Large intestine (tissue), 3 donors: Measurements from ENCODE around the gene NRN1. TPM values are rescaled to one million over a fixed set of nuclear protein-coding genes. Genes with fewer than 3 reads are reported as not detected.
A peak's percentile ranks its signal among the peaks of the same experiment; 100 is the strongest.

Source experiments
- DNase-seq, 2 donors: peaks; one replicate each; pipeline versions ENCODE4 v3.0.0 to v3.0.0-alpha.2; 2013
- H3K27ac ChIP-seq: one replicate; pipeline ENCODE4 v1.5.1; 2013; ENCODE audit warnings: low read length
- H3K27me3 ChIP-seq: 2 replicates; pipeline ENCODE4 v1.6.1; 2013; ENCODE audit warnings: low read length; ENCODE audit not compliant: control insufficient read depth, insufficient read depth
- H3K36me3 ChIP-seq: 2 replicates; pipeline ENCODE4 v1.6.1; 2013; ENCODE audit warnings: low read length; ENCODE audit not compliant: control insufficient read depth, insufficient read depth
- H3K4me1 ChIP-seq: one replicate; pipeline ENCODE4 v1.6.1; 2013; ENCODE audit warnings: low read length; ENCODE audit not compliant: control insufficient read depth, insufficient read depth
- H3K4me3 ChIP-seq: one replicate; pipeline ENCODE4 v1.5.1; 2013; ENCODE audit warnings: low read length
- H3K9me3 ChIP-seq: one replicate; pipeline ENCODE4 v1.6.1; 2013; ENCODE audit warnings: mild to moderate bottlenecking, low read depth, low read length, moderate library complexity; ENCODE audit not compliant: control insufficient read depth
- WGBS: methylation state at CpG from one replicate; pipeline ENCODE4 v1.1.5; 2013; ENCODE audit warnings: low lambda C conversion rate; ENCODE audit not compliant: insufficient coverage; 5-methylcytosine and 5-hydroxymethylcytosine counted together
- polyA plus RNA-seq: library from polyadenylated mRNA; unstranded; fragments of 120-200 nt; gene quantifications from one replicate; pipeline ENCODE4 v1.2.1, GENCODE V29; 2013

The NRN1 gene
- polyA plus RNA-seq, 1 donor, result 4.0 TPM

DNA sequence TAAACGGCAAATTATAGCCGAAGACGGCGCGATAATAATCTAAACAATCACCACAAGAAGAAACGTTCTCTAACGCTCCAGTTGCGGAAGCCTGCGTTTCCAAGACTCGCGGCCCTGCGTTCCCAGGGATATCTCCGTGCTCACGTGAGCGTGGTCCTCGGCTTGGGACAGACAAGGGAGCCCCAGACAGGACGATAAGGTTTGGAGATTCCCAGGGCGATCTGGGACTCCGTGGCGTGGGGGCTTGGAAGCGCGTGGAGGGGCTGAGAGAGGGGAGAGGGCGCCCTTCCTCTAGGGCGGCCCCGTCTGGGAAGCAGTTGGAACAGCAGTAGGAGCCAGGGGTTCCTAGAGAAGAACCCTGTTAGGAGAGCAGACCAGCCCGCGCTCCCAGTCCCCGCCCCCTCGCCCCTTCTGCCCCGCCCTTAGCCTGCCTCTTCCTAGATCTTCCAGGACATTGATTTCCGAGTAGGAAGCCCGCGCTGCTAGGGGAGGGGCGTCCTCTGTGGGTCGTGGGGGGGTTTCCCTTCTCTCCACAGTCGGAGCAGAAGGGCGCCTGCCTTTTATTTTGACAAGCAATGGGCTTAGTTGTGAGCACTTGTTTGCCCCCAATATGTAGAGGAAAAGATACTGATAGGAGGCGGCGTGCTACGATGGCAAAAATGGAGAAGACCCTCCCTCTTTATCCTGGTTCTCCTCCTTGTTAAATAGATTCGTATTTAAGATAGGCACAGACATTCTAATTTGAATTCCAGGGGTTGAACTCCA is 10.6 kb downstream of the NRN1 start:
- Histone ChIP-seq H3K9me3 (peaks cover 17% of the 10 kb centered on the region), H3K4me3 (peak overlapping the region; percentile 54), H3K27ac (no peak overlapping the region), H3K27me3 (peaks cover 98% of the 10 kb centered on the region), H3K36me3 (no peaks in the 10 kb centered on the region), H3K4me1 (peaks cover 22% of the 10 kb centered on the region)
- peak in 1 of 2 donors; percentile 50 for DNase-seq
- WGBS, result no CpG with 5 or more reads among the region's 41 CpGs

DNA sequence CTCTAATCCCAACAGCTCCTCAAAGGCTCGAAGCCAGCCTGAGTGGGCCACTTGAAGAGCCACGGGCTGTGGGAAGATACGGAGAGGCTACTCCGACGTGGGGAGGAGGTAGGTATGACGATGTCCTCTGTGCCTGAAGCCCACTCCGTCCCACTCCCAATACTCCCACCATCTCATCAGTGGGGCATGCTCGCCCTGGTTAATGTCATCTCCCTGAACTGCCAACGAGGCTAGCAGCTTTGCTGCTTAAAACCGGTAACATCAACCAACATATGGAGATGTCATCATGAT is 11.1 kb downstream of the NRN1 start:
- no CpG with 5 or more reads among the region's 10 CpGs for WGBS
- no peak for DNase-seq
- H3K27me3 ChIP-seq, result peaks cover 96% of the 10 kb centered on the region
- no peak overlapping the region for H3K4me3 ChIP-seq
- peaks cover 22% of the 10 kb centered on the region for H3K4me1 ChIP-seq
- peaks cover 17% of the 10 kb centered on the region for H3K9me3 ChIP-seq
- no peaks in the 10 kb centered on the region for H3K36me3 ChIP-seq
- no peak overlapping the region for H3K27ac ChIP-seq

DNA sequence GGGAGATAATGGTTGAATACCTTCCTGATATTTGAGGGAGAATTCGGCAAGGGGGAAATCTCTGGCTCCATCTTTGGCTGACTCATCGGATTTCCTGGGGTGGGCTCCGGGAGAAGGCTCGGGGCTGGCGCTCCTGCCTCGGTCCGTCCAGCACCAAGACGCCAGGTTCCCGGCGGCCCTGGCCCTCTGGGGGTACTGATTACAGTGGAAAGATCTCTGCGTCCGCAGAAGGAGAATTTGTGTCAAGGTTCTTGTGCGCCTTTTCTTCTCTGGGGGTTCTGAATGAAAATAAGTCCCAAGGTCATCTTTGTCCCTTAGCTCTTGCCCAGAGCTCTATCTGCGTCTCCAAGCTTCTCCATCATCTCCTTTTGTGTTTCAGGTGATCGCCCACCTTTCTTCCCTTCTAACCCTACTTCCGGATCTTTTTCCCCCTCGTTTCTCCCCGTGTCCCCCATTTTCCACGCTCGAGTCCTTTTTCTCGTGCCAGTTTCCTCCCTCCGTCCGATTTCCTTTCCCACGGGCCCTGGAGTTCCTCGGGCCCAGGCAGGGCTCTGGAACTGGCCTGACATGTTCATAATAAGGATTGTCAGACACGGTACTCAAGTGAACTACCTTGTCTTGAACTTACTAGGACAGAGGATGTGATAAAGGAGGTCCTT is 11.6 kb downstream of the NRN1 start:
- 1% methylated on average over 7 of the region's 26 CpGs for WGBS
- DNase-seq, result no peak
- peaks cover 22% of the 10 kb centered on the region for H3K4me1 ChIP-seq

DNA sequence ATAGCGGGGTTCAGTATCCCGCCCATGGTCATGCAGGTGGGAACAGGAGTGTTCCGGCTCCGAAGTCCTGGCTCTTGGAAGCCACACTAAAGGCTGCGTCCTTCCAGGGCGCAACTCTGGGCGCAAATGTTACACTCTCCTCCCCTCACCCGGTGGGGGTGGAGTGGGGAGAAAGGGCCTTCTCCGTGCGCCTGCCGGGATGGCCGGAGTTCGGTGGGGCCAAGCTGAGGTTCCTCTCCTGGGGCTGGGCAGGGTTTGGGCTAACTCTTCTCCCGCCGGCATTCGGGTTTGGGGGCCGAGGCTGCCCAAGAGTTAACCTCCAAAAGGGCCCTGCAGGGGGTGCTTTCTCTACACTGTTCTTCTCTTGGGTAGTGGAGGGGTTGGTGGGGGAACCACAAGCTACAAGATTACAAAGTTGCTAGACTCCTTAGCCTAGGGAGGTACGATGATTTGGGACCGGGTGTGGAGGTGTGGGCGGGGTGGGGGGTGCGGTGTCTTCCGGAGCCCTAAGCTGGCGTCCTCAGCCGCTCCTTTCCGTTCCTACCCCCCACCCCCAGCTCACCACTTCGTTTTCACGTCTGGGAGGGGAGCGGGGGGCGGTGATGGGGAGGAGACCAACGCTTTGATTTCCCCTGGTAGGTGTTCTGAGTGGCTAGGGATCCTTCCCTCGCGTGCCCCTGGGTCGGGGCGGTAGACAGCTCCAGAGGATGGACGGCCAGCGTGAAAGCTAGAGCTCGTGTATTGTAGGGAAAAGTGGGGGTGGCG is 12.3 kb downstream of the NRN1 start:
- DNase-seq, result no peak
- H3K36me3 ChIP-seq, result no peaks in the 10 kb centered on the region
- H3K4me1 ChIP-seq, result peaks cover 22% of the 10 kb centered on the region
- H3K9me3 ChIP-seq, result peaks cover 10% of the 10 kb centered on the region
- no peak overlapping the region for H3K4me3 ChIP-seq
- H3K27me3 ChIP-seq, result peaks cover 91% of the 10 kb centered on the region
- H3K27ac ChIP-seq, result no peak overlapping the region
- no CpG with 5 or more reads among the region's 38 CpGs for WGBS

More for the DNA sequence above, 11.6 kb downstream of the NRN1 start:
- Histone ChIP-seq H3K4me3 (no peak overlapping the region), H3K27me3 (peaks cover 96% of the 10 kb centered on the region), H3K36me3 (no peaks in the 10 kb centered on the region), H3K27ac (no peak overlapping the region), H3K9me3 (peaks cover 15% of the 10 kb centered on the region)

DNA sequence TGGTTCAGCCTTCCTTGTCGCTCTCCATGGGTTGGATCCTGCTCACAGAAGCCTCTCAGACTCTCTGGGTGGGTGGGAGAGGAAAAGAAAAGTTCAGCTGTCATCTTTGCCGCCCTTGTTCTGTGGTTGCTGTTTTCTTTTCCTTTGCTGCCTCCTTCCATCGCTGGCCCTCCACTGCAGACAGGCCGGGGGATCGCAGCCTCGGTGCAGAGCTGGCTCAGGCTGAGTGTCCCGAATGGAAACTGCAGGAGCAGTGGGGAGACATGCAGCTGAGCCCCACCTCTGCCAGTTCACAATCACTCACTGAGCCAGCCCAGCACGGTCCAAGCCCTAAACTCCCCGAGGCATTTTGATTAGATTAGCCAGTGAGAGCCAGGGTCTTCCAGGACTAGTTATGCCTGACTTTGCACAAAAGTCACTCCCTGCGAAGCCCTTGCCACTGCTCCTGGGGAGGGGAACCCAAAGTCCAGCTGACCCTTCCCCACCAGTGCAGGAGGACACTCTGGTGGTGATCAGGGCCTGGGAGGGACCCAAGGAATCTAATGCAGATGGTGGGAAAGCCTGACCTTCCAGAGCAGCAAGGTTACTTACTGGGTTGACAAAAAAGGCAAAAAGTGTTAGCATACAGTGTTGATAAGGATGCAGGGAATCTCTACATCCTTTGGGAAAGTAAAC is 14.0 kb downstream of the NRN1 start:
- peaks cover 80% of the 10 kb centered on the region for H3K27me3 ChIP-seq
- no peak overlapping the region for H3K4me3 ChIP-seq
- no peak overlapping the region for H3K27ac ChIP-seq
- peaks cover 16% of the 10 kb centered on the region for H3K4me1 ChIP-seq
- H3K9me3 ChIP-seq, result peaks cover 3% of the 10 kb centered on the region
- WGBS, result no CpG with 5 or more reads among the region's 10 CpGs
- H3K36me3 ChIP-seq, result no peaks in the 10 kb centered on the region
- DNase-seq, result no peak

DNA sequence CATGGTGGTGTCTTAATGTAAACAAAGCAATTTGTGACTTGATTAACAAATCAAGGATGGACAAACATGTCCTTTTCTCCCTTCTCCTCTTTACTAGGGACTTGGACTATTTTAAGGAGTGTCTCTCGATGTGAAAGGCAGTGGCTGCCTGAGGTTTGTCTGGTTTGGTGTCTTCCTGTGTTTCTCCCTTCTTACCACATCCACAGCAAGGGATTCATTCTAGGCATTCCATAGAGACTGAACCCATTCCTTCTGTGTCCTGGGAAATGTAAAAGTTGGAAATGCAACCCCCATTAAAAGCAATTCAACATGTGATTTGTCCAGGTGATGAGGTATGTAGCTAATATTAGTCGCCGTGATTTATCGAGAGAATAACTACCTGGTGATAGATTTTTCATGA is 15.9 kb downstream of the NRN1 start:
- H3K27me3 ChIP-seq, result peaks cover 68% of the 10 kb centered on the region
- no peak overlapping the region for H3K27ac ChIP-seq
- H3K4me3 ChIP-seq, result no peak overlapping the region
- peaks cover 3% of the 10 kb centered on the region for H3K9me3 ChIP-seq
- 87% methylated on average over 3 of the region's 4 CpGs for WGBS
- no peak for DNase-seq
- no peaks in the 10 kb centered on the region for H3K4me1 ChIP-seq
- no peaks in the 10 kb centered on the region for H3K36me3 ChIP-seq

DNA sequence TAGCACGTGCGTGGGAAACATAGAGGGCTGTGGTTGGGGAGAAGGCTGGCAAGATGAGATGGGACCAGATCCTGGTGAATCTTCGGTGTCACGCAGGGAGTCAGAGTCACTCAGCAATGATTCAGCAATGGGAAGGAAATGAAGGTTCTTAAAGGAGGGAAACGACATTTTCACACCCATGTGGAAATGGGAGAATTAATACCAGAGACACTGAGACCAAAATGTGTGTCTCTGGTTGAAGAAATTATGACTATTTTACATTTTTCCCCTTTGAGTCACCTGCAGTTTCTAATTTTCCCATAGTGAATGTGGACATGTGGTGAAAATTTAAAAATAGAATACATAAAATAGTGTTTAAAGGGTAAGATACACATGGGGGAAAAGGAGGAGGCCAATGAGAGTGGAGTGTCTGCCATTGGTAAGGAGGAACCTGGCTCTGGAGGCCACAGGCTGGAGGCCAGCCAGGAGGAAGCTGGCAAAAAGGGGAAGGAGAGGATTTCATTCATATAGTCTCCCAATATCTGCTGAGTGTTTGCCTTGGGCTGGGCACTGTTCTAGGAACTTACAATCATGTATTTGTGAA is 17.5 kb downstream of the NRN1 start:
- WGBS, result 100% methylated on average over 2 of the region's 5 CpGs
- Histone ChIP-seq H3K27me3 (peaks cover 54% of the 10 kb centered on the region), H3K4me3 (no peak overlapping the region), H3K4me1 (no peaks in the 10 kb centered on the region), H3K36me3 (no peaks in the 10 kb centered on the region), H3K9me3 (peaks cover 1% of the 10 kb centered on the region), H3K27ac (no peak overlapping the region)
- DNase-seq, result no peak

DNA sequence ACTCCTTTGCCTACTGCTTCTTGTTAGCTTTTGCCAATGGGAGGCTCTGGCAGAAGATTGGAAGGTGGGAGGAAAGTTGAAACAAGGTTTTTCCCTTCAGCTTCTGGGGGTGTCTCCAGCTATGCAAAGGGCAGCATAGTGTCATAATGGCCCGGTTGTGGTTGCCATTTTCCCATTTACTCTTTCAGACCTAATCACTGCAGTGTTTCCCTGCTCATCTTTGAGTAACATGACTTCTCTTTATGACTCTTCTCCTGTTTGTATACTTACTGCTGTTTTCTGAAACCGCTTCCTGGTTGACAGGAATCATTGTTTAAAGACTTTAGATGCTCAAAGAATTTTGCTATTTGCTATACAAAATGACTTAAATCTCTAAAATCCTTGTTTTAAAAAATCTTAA is 19.9 kb downstream of the NRN1 start:
- 72% methylated on average over 2 of the region's 2 CpGs for WGBS
- Histone ChIP-seq H3K4me3 (no peak overlapping the region), H3K27me3 (peaks cover 31% of the 10 kb centered on the region), H3K4me1 (no peaks in the 10 kb centered on the region), H3K9me3 (no peaks in the 10 kb centered on the region), H3K36me3 (no peaks in the 10 kb centered on the region), H3K27ac (no peak overlapping the region)
- DNase-seq, result no peak

DNA sequence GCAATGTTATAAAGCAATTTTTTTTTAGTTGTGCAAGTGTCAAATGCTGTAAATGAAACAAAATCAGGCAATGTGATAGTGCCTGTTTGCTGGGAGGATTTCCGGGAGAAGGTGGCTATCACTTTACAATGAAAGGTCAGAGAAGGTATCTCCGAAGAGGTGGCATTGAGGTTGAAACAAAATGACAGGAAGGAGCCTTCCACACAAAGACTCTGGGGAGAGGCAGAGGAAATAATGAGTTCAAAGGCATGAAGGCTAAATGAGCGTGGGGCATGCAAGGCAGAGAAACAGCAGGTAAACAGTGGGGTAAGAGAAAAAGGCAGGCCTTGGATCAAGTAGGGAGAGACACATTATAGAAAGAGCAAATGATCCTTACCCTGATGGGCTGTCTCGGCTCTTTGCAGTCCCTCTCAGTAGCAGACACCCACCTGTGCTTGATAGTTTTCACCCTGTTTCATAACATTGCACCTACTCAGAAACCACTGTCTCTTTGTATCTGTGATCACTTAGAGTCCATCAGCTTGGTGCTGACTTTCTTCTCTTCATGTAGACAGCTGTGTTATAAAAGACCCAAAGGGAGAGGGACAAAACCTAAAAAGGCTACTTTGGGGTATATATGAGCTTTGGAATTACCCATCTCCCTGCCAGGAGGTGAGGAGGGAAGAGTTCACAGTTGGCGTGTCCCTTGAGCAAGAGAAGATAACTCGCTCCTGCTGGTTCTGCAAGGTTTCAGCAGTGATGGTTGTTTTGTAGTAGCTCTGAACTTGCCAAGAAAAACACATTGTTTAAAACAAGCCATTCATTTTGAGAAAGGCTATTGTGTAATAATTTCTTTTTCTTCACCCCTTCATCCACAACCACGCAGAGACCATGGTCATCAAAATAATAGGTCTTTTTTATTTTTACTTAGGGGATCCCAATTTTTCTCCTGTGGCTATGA is 22.3 kb downstream of the NRN1 start:
- H3K27ac ChIP-seq, result no peak overlapping the region
- no peak for DNase-seq
- H3K4me3 ChIP-seq, result no peak overlapping the region
- H3K36me3 ChIP-seq, result no peaks in the 10 kb centered on the region
- no peaks in the 10 kb centered on the region for H3K4me1 ChIP-seq
- 77% methylated on average over 3 of the region's 7 CpGs for WGBS
- H3K27me3 ChIP-seq, result peaks cover 18% of the 10 kb centered on the region
- H3K9me3 ChIP-seq, result no peaks in the 10 kb centered on the region
